K562 (cell line): Measurements from ENCODE around the gene IDS. TPM values are rescaled to one million over a fixed set of nuclear protein-coding genes. Genes with fewer than 3 reads are reported as not detected.
"Not testable (repeated sequence)": the region's sequence is repeated elsewhere in the genome, so short reads cannot be mapped to it uniquely, and the experiment has no call there.

Experiments
- ATAC-seq: fragments of 200-7000 bp; cut with Tn5 transposase; 3 replicates; pipeline ENCODE4 v1.9.1; 2020; ENCODE audit warnings: moderate library complexity
- BruUV-seq: library from RNA; stranded (reverse); fragments of 400-500 nt; replicated peaks from 2 replicates; lab custom pipeline; 2021; lab: Mats Ljungman, UMichigan
- CTCF ChIA-PET: fragments of 300-600 bp; formaldehyde crosslinking; extraction: SDS; loops from one replicate; lab custom pipeline; 2021; ENCODE audit warnings: low intra/inter-chr PET ratio; lab: Yijun Ruan, JAX
- POLR2A ChIA-PET: fragments of 300-600, 350-650 bp; sonication (Branson Sonifier 250); formaldehyde crosslinking; extraction: SDS; loops from one replicate; lab custom pipeline; 2021; ENCODE audit warnings: antibody characterized with exemption, inconsistent platforms; lab: Yijun Ruan, JAX
- DNase-seq, 4 experiments: peaks; one replicate each; pipeline versions ENCODE4 v3.0.0 to v3.0.0-alpha.2; 2011 to 2018; ENCODE audit warnings: low spot score in 3 of 4, mixed read lengths in 3 of 4; ENCODE audit errors: extremely low read depth in 1 of 4
- FAIRE-seq: peaks from 2 replicates; lab custom pipeline; 2011; peaks lifted over from hg19 to GRCh38; lab: Jason Lieb, UNC
- H2AFZ ChIP-seq: 2 replicates; pipeline ENCODE4 v1.6.0; 2011; ENCODE audit warnings: low read depth, low read length, control low read depth, inconsistent platforms
- H3K27ac ChIP-seq: fragments of 200-600 bp; 3 replicates; pipeline ENCODE4 v1.8.0; 2011; ENCODE audit warnings: low read depth, mild to moderate bottlenecking, control low read depth, inconsistent platforms, low read length, moderate library complexity, mixed read lengths; ENCODE audit errors: extremely low read depth
- H3K27me3 ChIP-seq, 2 experiments: fragments of 300-600 bp in 1 of 2; 2 replicates in 1 of 2; 3 replicates in 1 of 2; pipeline versions ENCODE4 v1.6.0 to v1.8.0; 2011; ENCODE audit warnings: inconsistent platforms in 2 of 2, low read length in 2 of 2, mild to moderate bottlenecking in 1 of 2, mixed read lengths in 1 of 2, moderate library complexity in 1 of 2; ENCODE audit not compliant: control insufficient read depth in 2 of 2, insufficient read depth in 2 of 2
- H3K36me3 ChIP-seq: fragments of 300-600 bp; 3 replicates; pipeline ENCODE4 v1.8.0; 2011; ENCODE audit warnings: mild to moderate bottlenecking, low read length, inconsistent platforms; ENCODE audit not compliant: control insufficient read depth, insufficient read depth
- H3K4me1 ChIP-seq, 2 experiments: fragments of 200-600 bp in 1 of 2; replicated peaks in 1 of 2; 2 replicates in 1 of 2; 3 replicates in 1 of 2; pipeline versions ENCODE4 v1.5.1 to v1.8.0; 2011; ENCODE audit warnings: inconsistent platforms in 2 of 2, low read length in 2 of 2, mild to moderate bottlenecking in 1 of 2, mixed read lengths in 1 of 2, moderate library complexity in 1 of 2; ENCODE audit not compliant: control insufficient read depth in 2 of 2, insufficient read depth in 2 of 2
- H3K4me2 ChIP-seq: 2 replicates; pipeline ENCODE4 v1.6.1; 2011; ENCODE audit warnings: low read length, control low read depth, inconsistent platforms, mixed read lengths; ENCODE audit not compliant: insufficient read depth
- H3K4me3 ChIP-seq: fragments of 200-600 bp; sonication (generic), shearing (Covaris generic); 2 replicates; pipeline ENCODE4 v1.5.1; 2016; ENCODE audit warnings: control low read depth, inconsistent platforms
- H3K79me2 ChIP-seq: fragments of 200-600 bp; 3 replicates; pipeline ENCODE4 v1.8.0; 2011; ENCODE audit warnings: low read length, inconsistent platforms; ENCODE audit not compliant: control insufficient read depth, insufficient read depth
- H3K9ac ChIP-seq, 2 experiments: 2 replicates each; pipeline versions ENCODE4 v1.6.0 to v1.6.1; 2011; ENCODE audit warnings: low read depth in 2 of 2, low read length in 2 of 2, control low read depth in 1 of 2, inconsistent platforms in 1 of 2, mild to moderate bottlenecking in 1 of 2, mixed read lengths in 1 of 2; ENCODE audit not compliant: insufficient read depth in 1 of 2
- H3K9me1 ChIP-seq: one replicate; pipeline ENCODE4 v1.6.0; 2011; ENCODE audit warnings: inconsistent platforms, mild to moderate bottlenecking, low read length, moderate library complexity; ENCODE audit not compliant: control insufficient read depth, insufficient read depth
- H3K9me3 ChIP-seq: replicated peaks from 2 replicates; pipeline ENCODE4 v1.5.1; 2011; ENCODE audit warnings: low read depth, low read length, inconsistent platforms; ENCODE audit not compliant: control insufficient read depth, insufficient read depth
- H4K20me1 ChIP-seq: replicated peaks from 2 replicates; pipeline ENCODE4 v1.6.1; 2011; ENCODE audit warnings: low read length, inconsistent platforms, mixed read lengths; ENCODE audit not compliant: control insufficient read depth, insufficient read depth
- WGBS: fragments of 100-300 bp; shearing (Covaris generic); methylation state at CpG from one replicate; pipeline ENCODE4 v1.1.6; 2016; ENCODE audit warnings: low coverage, mixed read lengths; ENCODE audit not compliant: insufficient coverage; ENCODE audit errors: missing lambda C conversion rate; 5-methylcytosine and 5-hydroxymethylcytosine counted together
- in situ Hi-C: fragments of 300-500 bp; cut with MboI; formaldehyde crosslinking; loops from 4 replicates; pipeline ENCODE4 v1.15.0; 2018; ENCODE audit warnings: inconsistent platforms, mixed read lengths
- intact Hi-C: fragments of 100-400 bp; cut with micrococcal nuclease; formaldehyde crosslinking; loops from 2 replicates; pipeline ENCODE4 v1.14.2; 2022
- polyA plus RNA-seq, 8 experiments: library from polyadenylated mRNA; depleted of rRNA in 4 of 8; stranded (reverse) in 5 of 8; unstranded in 3 of 8; fragments of >200 nt; fragmentation: Nextera tagmentation in 2 of 8; fragmentation: Illumina TruSeq in 1 of 8; extraction: Ambion mirVana in 2 of 8; extraction: Trizol in 1 of 8; gene quantifications; 2 replicates each; pipeline versions ENCODE4 v1.2.1 to v1.2.3, GENCODE V29; 2011 to 2014; ENCODE audit warnings: inconsistent platforms in 1 of 8, missing spikeins in 1 of 8
- total RNA-seq, 7 experiments: library from RNA; depleted of rRNA in 6 of 7; stranded (reverse); fragments of >200 nt in 6 of 7; fragmentation: Illumina TruSeq in 2 of 7; extraction: Trizol in 2 of 7; gene quantifications; 2 replicates each; pipeline versions ENCODE4 v1.2.1 to v1.2.3, GENCODE V29; 2011 to 2021; ENCODE audit warnings: low replicate concordance in 1 of 7
- TF ChIP-seq, protein P1 (sequence below): sonication (generic); formaldehyde crosslinking; IDR thresholded peaks from 2 replicates; pipeline ENCODE4 v1.8.1; 2023; ENCODE audit warnings: mild to moderate bottlenecking, missing genetic modification reagents
- TF ChIP-seq, protein P2 (sequence below), 3 experiments: IDR thresholded peaks in 2 of 3; conservative IDR thresholded peaks in 1 of 3; 2 replicates each; pipeline ENCODE4 v1.5.1; 2011 to 2012; ENCODE audit warnings: low read length in 3 of 3, mild to moderate bottlenecking in 3 of 3, control low read depth in 2 of 3, improper control_type of control experiment in 1 of 3, inconsistent platforms in 1 of 3, low read depth in 1 of 3, mixed read lengths in 1 of 3, moderate library complexity in 1 of 3; ENCODE audit not compliant: insufficient read depth in 2 of 3

Gene IDS
- total and polyA plus RNA-seq, 9 of the 15 experiments (the other 6 are each of a cell fraction or from before 2014, with no cell fraction given), result 2.0 to 18.6 (median 8.6) TPM

DNA sequence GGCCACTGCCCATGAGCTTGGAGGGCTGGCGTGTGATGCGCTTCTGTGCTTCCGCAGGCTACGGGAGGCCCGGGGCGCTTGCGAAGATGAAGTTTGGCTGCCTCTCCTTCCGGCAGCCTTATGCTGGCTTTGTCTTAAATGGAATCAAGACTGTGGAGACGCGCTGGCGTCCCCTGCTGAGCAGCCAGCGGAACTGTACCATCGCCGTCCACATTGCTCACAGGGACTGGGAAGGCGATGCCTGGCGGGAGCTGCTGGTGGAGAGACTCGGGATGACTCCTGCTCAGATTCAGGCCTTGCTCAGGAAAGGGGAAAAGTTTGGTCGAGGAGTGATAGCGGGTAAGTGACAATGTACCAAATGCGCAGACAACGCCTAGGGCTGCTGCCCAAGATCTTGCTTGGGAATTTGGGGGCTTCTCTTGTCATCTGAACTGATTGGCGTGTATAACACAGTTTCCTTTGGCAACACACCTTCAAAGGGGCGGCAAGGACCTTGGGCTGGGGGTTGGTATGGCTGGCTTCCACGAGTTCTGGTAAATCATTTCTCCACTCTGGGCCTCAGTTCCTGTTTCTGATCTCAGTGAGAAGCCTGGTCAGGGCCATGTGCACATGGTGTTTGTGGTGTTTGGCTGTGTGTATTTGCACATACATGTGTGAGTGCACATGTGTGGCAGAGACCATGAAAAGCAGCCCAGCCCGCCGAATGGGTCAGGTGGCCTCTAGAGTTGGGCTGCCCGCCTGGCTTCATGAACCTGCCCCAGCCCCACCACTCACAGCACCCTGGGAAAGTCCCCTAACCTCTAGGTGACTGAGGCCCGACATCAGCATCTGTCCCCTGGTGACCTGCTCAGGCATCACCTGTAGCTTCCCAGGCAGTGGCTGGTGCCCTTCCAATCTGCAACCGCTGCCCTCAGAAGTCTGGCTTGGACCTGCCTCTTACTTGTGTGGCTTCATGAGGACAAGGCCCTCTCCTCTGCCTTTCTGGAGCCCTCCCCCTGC is 40.7 kb upstream of the IDS start:
- CTCF ChIA-PET, H3K9ac ChIP-seq, H3K4me3 ChIP-seq, H3K4me1 ChIP-seq, H3K36me3 ChIP-seq, H3K9me3 ChIP-seq, BruUV-seq, in situ Hi-C loops, intact Hi-C loops, H3K27ac ChIP-seq, H4K20me1 ChIP-seq, H3K79me2 ChIP-seq, POLR2A ChIA-PET, H2AFZ ChIP-seq, H3K9me1 ChIP-seq, H3K4me2 ChIP-seq, H3K27me3 ChIP-seq: not testable (repeated sequence)
- DNase-seq, result peak in 1 of 4 experiments; percentile 47
- TF ChIP-seq, protein P1, sequence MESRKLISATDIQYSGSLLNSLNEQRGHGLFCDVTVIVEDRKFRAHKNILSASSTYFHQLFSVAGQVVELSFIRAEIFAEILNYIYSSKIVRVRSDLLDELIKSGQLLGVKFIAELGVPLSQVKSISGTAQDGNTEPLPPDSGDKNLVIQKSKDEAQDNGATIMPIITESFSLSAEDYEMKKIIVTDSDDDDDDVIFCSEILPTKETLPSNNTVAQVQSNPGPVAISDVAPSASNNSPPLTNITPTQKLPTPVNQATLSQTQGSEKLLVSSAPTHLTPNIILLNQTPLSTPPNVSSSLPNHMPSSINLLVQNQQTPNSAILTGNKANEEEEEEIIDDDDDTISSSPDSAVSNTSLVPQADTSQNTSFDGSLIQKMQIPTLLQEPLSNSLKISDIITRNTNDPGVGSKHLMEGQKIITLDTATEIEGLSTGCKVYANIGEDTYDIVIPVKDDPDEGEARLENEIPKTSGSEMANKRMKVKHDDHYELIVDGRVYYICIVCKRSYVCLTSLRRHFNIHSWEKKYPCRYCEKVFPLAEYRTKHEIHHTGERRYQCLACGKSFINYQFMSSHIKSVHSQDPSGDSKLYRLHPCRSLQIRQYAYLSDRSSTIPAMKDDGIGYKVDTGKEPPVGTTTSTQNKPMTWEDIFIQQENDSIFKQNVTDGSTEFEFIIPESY (CRISPR knock-in tag), result peak; percentile 42; the same call in 1 of the 2 replicates
- TF ChIP-seq, protein P2, sequence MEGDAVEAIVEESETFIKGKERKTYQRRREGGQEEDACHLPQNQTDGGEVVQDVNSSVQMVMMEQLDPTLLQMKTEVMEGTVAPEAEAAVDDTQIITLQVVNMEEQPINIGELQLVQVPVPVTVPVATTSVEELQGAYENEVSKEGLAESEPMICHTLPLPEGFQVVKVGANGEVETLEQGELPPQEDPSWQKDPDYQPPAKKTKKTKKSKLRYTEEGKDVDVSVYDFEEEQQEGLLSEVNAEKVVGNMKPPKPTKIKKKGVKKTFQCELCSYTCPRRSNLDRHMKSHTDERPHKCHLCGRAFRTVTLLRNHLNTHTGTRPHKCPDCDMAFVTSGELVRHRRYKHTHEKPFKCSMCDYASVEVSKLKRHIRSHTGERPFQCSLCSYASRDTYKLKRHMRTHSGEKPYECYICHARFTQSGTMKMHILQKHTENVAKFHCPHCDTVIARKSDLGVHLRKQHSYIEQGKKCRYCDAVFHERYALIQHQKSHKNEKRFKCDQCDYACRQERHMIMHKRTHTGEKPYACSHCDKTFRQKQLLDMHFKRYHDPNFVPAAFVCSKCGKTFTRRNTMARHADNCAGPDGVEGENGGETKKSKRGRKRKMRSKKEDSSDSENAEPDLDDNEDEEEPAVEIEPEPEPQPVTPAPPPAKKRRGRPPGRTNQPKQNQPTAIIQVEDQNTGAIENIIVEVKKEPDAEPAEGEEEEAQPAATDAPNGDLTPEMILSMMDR (IDR thresholded peaks at IDR 0.05 in 2 of 3, conservative IDR thresholded peaks at IDR 0.05 in 1 of 3; ENCODE audit: insufficient read depth in 2 of 3, low read depth in 1 of 3, low read length in 3 of 3), result peak in 2 of 3 experiments; percentile 30 to 43; a peak in 3 of 6 replicates
- ATAC-seq, result peak; percentile 38
- peak; percentile 19 for FAIRE-seq
- 50% methylated on average over 1 of the region's 29 CpGs for WGBS
